GM12878 (cell line): ENCODE results near the gene DNAJC11. TPM values are rescaled to one million over a fixed set of nuclear protein-coding genes. Genes with fewer than 3 reads are reported as not detected.

ENCODE experiments used
- SREBF1 ChIP-seq: IDR thresholded peaks from 2 replicates; pipeline ENCODE4 v1.6.1; 2012; ENCODE audit warnings: mild to moderate bottlenecking, low read length
- TCF3 ChIP-seq: IDR thresholded peaks from 2 replicates; pipeline ENCODE4 v1.6.1; 2012; ENCODE audit warnings: low read depth, mild to moderate bottlenecking, low read length, borderline replicate concordance; ENCODE audit not compliant: insufficient read depth
- polyA plus RNA-seq, 11 experiments: library from polyadenylated mRNA; depleted of rRNA in 4 of 11; unstranded in 6 of 11; stranded (reverse) in 5 of 11; fragments of >200 nt; fragmentation: Nextera tagmentation in 4 of 11; fragmentation: Illumina TruSeq in 1 of 11; extraction: Ambion mirVana in 4 of 11; extraction: Trizol in 1 of 11; gene quantifications; 1 replicate in 1 of 11; 2 replicates in 10 of 11; pipeline versions ENCODE4 v1.2.1 to v1.2.3, GENCODE V29; 2011 to 2016; ENCODE audit warnings: inconsistent platforms in 2 of 11, missing spikeins in 2 of 11, low read depth in 1 of 11
- total RNA-seq, 4 experiments: library from RNA; depleted of rRNA in 3 of 4; stranded (reverse); fragments of >200 nt in 3 of 4; fragmentation: Illumina TruSeq in 1 of 4; extraction: Trizol in 1 of 4; gene quantifications; 2 replicates each; pipeline versions ENCODE4 v1.2.1 to v1.2.3, GENCODE V29; 2013 to 2021
- TF ChIP-seq, protein P1 (sequence below): fragments of 450-650 bp; formaldehyde crosslinking; IDR thresholded peaks from 2 replicates; pipeline ENCODE4 v1.4.0; 2022; ENCODE audit warnings: mild to moderate bottlenecking, moderate library complexity
- TF ChIP-seq, protein P2 (sequence below): fragments of 450-650 bp; conservative IDR thresholded peaks from 2 replicates; pipeline ENCODE4 v1.6.1; 2017; ENCODE audit warnings: mild to moderate bottlenecking, moderate library complexity
- TF ChIP-seq, protein P3 (sequence below): fragments of 150-350 bp; IDR thresholded peaks from 2 replicates; pipeline ENCODE4 v1.6.1; 2016; ENCODE audit warnings: low read depth, low read length

The DNAJC11 gene
- total and polyA plus RNA-seq, 10 of the 15 experiments (the other 5 are each of a cell fraction or from before 2014, with no cell fraction given), result 5.0 to 58.8 (median 39.5) TPM

DNA sequence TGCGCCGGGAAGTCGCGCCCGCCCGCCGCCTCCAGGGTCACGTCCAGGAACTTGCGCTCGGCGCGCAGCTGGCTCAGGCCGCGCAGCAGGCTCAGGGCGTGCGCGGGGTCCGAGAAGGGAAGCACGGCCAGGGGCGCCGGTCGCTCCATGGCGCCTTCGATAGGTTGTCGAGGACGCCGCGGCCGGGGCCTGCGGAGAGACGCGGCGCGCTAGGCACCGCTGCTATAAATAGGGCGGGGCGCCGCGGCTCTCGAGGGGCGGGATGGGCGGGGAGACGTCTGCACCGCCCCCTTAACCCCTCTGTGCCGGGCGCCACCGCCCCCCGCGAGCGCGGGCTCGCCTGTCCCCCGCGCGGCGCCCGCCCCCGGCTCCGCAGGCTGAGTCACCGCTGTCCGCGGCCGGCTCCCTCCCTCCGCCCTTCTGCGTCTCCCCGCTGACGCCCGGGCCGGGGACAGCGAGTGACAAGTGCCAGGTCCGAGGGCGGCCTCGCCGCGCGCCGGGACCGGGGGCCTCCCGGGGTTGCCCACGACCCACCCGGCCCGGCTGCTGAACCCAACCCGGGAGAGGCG is 98.9 kb downstream of the DNAJC11 start, which contains the start of gene KLHL21 (continued):
- TF ChIP-seq, protein P1, sequence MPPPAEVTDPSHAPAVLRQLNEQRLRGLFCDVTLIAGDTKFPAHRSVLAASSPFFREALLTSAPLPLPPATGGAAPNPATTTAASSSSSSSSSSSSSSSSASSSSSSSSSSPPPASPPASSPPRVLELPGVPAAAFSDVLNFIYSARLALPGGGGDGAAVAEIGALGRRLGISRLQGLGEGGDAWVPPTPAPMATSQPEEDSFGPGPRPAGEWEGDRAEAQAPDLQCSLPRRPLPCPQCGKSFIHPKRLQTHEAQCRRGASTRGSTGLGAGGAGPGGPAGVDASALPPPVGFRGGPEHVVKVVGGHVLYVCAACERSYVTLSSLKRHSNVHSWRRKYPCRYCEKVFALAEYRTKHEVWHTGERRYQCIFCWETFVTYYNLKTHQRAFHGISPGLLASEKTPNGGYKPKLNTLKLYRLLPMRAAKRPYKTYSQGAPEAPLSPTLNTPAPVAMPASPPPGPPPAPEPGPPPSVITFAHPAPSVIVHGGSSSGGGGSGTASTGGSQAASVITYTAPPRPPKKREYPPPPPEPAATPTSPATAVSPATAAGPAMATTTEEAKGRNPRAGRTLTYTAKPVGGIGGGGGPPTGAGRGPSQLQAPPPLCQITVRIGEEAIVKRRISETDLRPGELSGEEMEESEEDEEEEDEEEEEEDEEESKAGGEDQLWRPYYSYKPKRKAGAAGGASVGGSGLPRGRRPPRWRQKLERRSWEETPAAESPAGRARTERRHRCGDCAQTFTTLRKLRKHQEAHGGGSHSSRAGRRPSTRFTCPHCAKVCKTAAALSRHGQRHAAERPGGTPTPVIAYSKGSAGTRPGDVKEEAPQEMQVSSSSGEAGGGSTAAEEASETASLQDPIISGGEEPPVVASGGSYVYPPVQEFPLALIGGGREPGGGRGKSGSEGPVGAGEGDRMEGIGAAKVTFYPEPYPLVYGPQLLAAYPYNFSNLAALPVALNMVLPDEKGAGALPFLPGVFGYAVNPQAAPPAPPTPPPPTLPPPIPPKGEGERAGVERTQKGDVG, result no peak
- TF ChIP-seq, protein P2, sequence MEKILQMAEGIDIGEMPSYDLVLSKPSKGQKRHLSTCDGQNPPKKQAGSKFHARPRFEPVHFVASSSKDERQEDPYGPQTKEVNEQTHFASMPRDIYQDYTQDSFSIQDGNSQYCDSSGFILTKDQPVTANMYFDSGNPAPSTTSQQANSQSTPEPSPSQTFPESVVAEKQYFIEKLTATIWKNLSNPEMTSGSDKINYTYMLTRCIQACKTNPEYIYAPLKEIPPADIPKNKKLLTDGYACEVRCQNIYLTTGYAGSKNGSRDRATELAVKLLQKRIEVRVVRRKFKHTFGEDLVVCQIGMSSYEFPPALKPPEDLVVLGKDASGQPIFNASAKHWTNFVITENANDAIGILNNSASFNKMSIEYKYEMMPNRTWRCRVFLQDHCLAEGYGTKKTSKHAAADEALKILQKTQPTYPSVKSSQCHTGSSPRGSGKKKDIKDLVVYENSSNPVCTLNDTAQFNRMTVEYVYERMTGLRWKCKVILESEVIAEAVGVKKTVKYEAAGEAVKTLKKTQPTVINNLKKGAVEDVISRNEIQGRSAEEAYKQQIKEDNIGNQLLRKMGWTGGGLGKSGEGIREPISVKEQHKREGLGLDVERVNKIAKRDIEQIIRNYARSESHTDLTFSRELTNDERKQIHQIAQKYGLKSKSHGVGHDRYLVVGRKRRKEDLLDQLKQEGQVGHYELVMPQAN, result peak; percentile 31; the same call in 1 of the 2 replicates
- TF ChIP-seq TCF3, result no peak; the same call in 1 of the 2 replicates
- TF ChIP-seq SREBF1, result no peak
- TF ChIP-seq, protein P3, sequence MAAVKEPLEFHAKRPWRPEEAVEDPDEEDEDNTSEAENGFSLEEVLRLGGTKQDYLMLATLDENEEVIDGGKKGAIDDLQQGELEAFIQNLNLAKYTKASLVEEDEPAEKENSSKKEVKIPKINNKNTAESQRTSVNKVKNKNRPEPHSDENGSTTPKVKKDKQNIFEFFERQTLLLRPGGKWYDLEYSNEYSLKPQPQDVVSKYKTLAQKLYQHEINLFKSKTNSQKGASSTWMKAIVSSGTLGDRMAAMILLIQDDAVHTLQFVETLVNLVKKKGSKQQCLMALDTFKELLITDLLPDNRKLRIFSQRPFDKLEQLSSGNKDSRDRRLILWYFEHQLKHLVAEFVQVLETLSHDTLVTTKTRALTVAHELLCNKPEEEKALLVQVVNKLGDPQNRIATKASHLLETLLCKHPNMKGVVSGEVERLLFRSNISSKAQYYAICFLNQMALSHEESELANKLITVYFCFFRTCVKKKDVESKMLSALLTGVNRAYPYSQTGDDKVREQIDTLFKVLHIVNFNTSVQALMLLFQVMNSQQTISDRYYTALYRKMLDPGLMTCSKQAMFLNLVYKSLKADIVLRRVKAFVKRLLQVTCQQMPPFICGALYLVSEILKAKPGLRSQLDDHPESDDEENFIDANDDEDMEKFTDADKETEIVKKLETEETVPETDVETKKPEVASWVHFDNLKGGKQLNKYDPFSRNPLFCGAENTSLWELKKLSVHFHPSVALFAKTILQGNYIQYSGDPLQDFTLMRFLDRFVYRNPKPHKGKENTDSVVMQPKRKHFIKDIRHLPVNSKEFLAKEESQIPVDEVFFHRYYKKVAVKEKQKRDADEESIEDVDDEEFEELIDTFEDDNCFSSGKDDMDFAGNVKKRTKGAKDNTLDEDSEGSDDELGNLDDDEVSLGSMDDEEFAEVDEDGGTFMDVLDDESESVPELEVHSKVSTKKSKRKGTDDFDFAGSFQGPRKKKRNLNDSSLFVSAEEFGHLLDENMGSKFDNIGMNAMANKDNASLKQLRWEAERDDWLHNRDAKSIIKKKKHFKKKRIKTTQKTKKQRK, result no peak
- TF ChIP-seq, all 136 proteins: peak for 16
